NCI-H1092 (cell line): ENCODE results near the gene FMO2.

Experiments used
- DNase-seq: peaks from one replicate; lab custom pipeline; 2025; lab: John Stamatoyannopoulos, UW

FMO2 gene

DNA sequence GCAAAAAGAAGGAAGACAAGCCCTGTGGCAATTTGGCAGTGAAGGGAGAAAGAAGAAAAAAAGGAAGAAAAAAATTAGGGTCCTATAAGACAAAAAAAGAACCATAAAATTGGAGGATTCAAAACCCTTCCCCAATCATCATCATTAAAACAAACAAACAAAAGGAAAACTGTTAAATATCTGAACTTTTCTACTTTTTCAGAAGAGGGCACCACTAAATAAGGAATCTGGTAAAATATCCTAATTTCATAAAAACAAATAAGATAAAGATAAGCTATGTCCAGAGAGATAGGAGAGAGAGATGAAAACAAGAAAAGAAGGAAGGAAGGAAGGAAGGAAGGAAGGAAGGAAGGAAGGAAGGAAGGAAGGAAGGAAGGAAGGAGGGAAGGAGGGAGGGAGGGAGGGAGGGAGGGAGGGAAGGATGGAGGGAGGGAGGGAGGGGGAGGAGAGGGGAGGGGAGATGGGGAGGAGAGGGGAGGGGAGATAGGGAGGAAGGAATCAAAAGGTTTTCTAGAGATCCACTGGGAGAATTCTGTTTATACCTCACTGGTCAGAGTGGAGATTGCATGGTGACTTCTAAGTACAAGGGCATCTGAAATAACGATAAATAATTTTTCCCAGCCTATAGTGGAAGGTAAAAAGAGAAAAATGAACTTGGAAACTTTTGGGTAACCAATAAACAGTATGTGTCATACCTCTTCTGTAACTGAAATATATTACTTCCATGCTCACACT, 10.4 kb upstream of the FMO2 start:
- no peak for DNase-seq

DNA sequence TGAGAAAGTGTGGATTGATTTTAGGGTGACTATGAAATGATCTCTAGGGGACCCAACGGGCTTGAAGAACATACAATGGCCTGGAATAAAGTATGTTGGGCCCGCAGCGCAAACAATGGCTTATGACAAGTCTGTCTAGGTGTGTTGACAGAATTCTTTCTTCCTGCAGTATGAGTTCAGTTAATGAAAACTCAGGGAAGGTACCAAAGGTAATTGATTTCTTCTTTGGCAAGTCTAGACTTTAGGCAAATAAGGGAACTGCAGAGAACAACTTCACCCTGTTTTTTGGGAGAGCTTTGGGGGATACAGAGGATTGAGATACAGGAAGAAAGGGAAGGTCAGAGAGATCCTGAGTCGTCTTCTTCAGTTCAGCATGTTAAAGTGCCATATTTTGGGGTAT, 7.8 kb upstream of the FMO2 start:
- no peak for DNase-seq

DNA sequence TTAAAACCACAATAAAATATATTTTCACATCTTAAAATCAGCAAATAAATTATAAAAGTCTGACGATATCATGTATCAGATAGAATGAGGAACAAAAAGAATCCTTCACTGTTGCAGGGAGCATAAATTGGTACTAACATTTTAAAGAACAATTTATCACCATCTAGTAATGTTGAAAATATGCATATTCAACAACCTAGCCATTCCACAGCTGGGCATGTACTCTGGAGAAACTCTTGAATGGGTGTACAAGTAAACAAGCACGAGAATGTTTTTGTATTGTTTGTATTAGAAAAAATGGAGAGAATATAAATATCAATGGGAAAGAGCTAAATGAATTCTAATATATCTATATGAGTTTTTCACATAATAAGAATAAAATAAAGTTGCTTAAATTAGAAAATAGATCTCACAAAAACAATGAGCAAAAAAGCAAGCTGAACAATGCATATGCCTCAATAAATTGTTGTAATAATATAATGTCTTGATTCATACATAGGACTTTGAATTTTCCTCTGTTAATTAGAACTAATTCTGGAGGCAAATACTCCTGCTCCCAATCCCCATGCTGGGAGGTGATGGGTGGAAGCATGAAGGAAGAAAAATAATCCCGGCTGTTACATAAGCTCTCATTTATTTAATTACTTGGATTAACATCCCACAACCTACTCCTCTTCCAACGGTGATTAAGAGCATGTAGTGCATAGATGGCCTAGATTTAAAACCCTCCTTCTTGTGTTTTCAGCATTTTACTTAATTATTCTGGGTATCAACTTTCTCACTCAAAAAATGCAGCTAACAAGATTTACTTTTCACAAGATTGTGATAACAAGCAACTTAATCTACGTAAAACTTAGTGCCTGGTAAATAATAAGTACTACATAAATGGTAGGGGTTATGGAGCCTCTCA, 5.5 kb upstream of the FMO2 start:
- DNase-seq, result no peak

DNA sequence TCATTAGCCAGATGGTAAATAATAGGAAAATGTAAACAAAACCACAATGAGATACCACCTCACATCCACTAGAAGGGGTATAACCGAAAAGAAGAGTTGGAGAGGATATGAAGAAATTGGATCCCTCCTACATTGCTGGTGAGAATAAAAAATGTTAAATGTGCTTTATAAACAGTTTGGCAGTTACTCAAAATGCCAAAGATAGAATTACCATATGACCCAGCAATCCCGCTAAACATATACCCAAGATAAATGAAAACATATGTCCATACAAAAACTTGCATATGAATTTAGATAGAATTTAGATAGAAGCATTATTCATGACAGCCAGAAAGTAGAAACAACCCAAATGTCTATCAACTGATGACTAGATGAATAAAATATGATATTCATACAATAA, 4.4 kb upstream of the FMO2 start:
- DNase-seq, result no peak

DNA sequence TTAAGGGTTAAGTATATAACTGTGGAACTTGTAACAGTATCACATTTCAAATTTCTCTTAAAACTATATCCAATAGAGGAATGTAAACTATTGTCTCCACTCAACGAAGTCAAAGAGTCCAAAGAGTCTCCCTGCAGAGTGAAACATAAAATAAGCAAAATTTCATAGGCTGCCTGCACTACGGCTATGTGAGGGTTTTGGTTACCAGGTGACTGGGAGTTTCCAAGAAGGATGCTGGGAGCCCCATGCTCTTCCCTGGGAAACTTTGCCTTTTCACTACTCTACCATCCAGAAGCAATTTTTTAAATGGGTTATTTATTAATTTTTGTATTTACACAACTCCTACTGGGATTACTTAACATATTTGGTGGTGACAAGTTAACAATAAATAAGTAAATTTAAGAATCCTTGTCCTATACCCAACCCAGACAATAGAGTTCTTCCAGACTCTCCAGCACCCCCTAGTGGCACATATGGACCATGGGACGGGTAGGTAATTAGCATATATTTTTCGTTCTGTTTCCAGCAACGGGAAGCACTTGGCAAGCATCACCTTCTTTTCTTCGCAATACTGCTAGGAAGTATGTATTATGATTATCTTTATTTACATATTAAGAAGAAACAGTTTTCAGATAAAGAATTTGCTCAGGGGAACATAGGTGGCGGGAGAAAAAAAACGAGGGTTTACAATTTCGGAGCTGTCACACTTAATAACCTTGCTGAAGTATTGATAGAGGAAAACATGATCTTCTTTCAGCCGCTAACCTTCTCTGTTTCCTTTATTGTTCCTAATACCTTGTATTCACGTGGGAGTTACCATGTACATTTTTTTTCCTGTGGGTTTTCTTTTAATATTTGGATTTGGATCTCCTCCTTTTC, 3.5 kb downstream of the FMO2 start:
- peak; percentile 14 for DNase-seq

DNA sequence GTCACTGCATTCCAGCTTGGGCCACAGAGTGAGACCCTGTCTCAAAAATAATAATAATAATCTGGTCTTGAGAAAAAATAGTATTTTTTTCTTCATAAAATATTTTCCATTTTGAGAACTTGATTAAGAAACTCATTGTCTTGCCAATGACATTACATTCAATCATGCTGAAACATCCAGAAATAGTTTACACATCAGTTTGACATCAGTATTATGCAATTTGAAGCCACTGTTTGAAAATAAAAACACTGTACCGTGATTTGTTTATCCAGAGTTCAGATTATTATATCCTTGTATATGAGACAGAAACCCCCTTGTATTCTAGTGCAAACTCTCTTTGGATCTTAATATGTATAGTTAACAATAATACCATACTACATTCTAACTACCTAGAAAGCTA, 6.9 kb downstream of the FMO2 start:
- no peak for DNase-seq

DNA sequence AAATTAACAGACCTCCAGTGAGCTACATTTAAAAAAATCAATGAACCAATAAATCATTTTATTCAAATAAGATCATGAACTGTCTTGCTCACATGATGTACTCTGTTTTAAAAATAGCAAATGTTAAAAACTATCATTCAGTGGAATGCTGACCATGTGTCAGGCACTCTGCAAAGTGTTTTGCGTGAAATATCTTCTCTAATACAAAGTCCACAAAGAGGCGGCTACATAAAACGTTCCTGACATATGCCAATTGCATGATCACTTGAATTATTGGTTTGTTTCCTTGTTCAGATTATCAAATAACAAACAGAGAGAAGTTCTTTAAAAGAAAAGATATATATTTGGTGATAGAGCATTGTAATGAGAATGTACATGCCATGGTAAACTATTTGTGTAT, 10.7 kb downstream of the FMO2 start:
- no peak for DNase-seq

DNA sequence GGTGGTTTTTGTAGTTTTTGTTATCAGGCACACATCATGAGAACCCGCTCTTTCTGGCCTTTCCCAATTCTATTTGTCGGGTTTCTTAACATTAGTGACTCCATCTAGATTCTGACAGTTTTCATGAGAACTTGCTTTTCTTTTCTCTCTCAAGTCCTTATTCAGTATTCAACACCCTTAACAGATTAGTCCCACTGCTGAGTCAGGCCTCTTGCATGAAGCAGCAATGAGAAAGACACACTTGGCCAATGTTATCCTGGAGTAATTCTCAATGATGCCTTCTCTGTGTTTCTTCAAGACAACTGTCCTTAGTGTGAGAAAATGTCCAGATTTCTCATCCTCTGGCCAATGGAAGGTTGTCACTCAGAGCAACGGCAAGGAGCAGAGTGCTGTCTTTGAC, 11.3 kb downstream of the FMO2 start:
- no peak for DNase-seq

DNA sequence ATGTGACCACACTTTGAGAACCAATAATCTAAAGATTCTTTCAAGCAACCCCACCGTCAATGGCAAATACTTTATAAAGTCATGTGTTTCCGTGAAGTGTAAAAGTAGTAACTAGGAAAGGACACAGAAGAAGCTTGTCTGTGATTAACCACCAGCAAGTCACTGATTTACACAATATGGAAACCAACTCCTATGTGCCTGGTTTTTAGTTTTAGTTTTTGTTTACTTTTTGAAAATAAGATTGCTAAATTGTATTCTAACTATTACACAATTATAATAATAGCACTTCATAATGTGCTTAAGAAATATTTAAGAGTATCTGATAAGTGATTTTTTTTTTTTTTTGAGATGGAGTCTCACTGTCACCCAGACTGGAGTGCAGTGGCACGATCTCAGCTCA, 13.0 kb downstream of the FMO2 start:
- no peak for DNase-seq

DNA sequence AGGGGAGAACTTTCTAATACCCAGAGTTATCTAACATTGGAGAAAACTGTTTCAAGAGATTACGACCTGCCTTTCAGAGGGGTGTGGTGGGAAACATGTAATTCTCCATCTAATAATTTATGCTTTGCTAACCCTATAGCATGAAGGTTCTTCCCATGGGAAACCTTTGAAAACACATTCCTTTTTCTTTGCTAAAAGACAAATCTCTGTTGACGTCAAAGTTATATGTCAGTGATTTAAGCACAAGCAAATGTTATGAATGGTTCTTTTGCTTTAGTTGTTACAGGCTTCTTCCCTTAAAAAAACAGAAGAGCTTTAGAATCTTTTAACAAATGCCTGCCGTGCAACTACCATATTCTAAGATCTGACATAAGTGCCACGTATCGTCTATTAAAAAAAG, 19.2 kb downstream of the FMO2 start:
- DNase-seq, result no peak

DNA sequence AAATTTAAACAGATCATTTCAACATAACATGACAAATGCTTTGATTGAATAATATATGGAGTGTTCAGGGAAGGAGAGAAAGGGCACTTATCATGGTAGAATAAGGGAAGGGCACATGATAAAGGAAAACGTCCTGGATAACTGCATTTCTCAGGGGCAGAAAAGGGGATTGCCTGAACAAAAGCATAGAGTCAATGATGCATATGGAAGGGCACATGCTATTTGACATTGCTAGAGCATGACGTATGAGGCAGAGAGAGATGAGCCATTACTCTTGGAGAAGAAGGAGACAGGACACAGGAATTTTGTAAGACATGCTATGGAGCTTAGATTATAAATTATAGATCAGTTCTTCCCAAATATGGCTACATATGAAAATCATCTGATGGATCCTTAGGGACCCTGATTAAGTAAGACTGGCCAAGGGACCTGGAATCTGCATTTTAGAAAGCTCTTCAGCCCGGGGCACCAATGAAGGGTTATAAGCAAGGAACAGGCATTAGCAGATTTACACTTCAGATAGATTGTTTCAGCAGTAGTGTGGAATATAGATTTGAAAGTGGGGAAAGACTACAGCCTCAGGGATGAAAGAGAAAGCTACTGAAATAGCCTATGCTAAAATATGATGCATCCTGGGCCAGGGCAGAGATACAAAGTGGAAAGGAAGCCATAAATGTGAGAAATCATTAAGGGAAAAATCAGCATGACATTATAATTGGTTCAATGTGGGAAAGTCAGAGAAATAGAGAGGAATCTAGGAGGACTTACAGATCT, 21.3 kb downstream of the FMO2 start:
- no peak for DNase-seq

DNA sequence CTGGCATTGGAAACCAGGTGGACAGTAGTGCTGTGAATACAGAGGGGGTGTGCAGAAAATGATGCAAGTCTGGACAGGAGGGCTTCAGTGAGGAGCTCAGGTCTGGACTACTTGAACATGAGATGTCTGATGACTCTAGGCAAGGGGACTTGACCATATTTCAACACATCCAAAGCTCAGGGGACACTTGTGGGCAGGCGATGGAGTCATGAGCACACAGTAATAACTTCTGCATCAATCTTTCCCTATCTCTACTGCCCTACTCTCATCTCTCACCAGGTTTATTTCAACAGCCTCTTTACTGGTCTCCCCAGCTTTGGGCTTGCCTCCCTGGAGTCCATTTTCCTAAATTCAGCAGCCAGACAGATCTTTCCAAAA, 21.9 kb downstream of the FMO2 start:
- DNase-seq, result no peak

DNA sequence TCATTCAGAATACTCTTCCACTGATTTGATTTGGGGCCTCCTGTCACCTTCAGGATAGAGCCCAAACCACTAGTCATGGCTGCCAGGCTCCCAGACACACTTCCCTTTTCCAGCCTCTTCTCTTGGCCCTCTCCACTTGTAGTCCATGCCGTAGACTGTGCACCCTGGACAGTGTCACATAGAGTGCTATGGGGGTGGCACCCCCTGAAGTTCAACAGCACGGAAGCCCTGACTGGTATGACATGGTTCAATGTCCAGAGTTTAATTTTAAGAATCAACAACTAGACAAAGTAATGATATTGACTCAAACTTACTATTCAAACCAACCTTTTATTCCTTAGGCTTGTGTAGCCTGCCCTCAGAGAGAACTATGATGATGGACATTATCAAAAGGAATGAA, 22.3 kb downstream of the FMO2 start:
- DNase-seq, result no peak

DNA sequence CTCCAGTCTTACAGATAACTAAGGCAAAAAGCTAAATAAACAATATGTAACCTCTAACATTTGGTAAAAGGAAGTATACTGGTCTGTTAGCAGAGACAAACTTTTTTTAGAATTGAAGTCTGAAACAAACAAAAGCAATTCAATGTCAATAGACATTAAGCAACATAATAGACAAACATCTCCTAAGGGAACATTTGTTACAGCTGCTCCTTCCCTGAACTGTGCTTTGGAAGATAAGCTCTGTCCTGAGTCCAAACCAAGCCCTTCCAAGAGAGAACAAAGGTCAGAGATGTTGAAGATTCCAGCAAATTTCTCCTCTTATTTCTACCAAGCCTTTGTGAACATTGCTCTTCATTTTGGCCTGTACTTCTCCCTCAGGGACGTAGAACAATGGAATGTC, 25.3 kb downstream of the FMO2 start:
- no peak for DNase-seq

DNA sequence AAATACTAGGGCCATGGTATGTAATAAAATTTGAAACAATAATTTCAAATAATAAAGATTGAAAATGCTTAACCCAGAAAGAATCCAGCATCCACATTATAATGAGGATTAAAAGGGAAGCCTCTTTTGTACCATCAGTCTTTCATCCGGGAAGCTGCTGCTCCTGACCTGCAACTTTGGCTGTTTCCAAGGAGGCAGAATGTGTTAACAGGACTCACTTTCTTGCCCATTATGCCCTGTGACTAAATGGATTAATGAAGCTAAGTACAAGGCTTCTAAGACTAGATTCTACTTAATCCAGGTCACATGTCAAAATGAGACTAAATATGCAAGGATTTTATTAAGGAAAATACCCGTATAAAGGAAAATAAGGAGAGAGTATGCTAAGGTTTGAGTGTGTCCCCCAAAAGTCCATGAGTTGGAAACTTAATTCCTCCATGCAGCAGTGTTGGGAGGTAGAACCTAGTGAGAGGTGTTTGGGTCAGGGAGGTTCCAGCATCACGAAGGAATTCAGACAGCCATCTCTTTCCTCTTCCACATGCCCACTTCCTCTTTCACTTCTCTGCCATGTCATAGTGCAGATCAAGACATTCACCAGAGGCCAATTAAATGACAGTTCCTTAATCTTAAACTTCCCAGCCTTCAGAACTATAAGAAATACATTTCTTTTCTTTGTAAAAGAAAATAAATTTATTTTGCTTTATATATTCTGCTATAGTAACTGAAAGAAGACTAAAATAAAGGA, 27.7 kb downstream of the FMO2 start:
- DNase-seq, result no peak

DNA sequence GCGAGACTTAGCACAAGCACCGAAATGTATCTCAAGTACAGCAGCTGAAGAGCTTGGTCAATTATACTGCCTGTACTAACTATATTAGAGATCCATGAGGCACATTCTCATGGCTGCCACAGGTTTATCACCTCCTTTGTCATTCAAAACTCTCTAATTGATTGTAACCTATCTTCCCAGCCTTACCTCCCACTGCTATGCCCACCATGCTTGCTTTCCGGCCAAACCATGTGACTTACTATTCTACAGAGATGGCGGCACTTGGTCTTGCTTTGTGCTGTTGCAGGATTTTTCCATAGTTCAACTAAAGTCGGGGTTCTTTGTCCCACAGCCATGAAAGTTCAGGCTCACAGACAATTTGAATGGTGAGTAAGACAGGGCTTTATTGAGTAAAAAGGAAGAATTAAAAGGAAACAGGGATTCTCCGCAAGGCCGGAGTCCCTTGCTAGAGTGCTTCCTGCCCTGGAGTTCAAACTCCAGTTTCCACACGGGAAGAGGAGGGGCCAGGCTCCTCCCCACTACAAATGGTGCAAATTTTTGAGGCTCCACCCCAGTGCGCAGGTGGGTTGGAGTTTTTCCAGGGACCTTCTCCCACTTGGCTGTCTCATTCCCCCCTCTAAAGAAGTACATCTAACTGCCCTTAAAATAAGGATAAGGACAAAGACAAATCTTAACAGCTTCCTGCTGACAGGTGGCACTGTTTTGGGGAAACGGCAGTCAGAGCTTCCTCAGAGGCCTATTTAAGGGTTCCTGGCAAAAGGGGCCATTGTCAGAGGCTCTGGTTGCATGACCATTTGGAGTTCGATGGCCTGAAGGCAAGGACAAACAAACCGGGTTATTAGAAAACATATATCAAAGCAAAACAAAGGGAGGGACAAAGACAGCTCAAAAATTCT, 28.7 kb downstream of the FMO2 start:
- no peak for DNase-seq

DNA sequence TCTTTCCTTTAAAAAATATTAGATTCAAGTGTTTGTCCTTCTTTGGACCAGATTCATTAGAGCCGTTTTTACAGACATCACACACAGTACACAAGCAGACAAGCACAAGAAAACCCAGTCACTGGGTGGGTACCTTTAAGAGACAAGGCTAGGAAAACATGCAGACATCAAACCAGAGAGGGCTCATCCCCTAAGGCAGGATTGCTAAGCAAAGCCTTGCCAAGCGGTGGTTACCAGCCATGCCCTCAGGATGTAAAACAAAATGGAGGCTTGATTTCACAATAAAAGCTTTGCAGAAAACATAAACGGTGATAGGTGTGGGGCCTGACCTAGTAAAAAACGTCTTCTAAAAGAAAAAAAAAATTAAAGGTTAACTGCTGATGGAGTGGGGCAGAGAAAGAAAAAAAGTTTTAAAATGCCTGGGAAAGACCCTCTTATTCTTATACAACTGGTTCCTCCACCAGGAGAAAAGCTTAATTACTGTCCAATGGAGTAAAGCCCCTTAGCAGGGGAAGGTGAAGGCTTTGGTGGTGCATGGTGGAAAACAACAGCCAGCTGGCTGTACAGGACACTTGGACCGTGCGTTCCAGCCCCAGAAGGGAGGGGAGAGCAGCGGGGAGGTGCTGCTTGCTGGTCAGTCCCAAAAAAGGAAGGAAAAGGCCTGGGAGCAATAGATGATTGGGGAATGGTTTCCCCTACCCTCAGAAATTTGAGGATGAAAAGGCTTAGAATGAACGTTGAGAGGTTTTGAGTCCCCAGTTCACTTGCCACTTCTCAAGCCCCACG, 32.8 kb downstream of the FMO2 start:
- no peak for DNase-seq

DNA sequence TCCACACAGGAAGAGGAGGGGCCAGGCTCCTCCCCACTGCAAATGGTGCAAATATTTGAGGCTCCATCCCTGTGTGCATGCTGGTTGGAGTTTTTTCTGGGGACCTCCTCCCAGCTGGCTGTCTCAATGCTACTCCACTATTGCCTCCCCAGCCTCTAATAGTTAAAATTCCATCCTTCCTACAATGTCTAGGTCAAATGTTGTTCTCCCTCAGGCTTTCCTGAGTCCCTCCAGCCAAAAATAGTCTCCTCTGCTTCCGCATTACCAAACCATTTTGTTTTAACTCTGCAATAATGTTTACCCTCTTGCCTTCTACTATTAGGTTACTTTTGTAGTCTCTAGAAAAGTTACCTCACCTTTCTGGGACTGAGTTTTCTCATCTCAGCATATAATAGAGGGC, 33.6 kb downstream of the FMO2 start:
- DNase-seq, result no peak
